Measurements from ENCODE around the gene SLC7A6.

SLC7A6 gene

DNA sequence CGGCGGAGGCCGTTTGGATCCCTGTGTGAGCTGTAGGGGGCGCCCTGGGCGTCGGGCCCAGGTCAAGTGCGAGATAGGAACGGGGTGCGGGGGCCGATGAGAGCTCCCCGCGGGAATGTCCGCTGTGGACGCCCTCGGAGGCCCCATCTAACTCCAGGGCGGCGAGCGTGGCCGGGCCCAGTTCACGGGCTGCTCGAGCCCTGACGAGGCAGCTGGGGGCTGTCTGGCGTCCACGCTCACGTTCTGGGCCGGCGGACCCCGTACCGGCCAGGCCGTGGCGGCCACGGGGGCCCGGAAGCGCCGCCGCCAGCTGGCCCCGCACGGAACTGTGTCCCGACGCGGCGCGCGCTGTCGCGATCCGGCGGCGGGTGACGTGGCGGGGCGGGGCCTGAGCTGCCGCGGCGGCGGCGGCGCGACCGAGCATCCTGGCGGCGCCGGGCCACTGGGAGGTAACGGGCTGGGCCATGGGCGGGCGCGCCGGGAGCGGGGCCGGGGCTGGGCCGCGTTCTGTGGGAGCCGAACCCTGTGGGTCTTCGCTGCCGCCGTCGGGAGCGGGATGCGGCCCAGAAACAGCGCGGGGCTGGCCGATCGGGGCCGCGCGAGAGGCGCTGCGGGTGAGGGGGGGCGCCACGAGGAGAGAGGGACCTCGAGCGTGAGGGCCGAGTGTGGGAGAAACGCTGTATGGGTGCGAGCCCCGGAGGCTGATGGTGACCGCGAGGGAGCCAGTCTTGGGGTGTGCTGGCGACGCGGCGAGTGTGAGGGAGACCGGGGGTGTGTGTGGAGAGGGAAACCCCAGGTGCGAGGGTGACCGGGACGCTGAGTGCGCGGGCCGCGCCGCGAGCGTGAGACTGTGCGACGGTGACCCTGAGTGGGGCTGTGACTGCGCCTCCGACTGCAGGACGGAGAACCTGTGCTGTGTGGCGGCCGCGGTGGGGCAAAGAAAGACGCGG, at the start of gene SLC7A6:
Gene SLC7A6, plus strand, starts transcription at position 399 of the 950 bp plus-strand sequence. CDS start 10,201 bp downstream, outside the sequence.
- DNase-seq (ENCODE audit: low read depth in 3 of 3), result peak; percentile 67 to 87 (median 74)

DNA sequence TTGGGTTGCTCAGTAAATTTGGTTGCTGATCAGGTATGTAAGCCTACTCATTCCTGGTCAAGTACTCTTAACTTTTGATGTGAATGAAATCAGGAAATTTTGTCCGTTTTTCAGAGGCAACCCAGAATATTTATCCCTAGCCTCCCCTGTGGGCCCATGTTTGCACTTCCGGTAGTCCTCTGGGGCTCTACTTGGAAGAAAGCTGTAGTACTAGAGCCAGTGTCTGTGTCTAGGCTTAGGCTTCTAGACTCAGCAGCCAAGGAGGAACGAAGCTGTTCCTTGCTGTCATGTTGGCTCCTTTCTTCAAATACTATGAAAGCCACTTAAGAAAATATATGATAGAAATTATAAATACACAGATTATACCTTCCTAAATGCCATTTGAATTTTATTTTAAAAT, 49.6 kb upstream of the SLC7A6 start:
- no peak for DNase-seq (ENCODE audit: low read depth in 3 of 3)

DNA sequence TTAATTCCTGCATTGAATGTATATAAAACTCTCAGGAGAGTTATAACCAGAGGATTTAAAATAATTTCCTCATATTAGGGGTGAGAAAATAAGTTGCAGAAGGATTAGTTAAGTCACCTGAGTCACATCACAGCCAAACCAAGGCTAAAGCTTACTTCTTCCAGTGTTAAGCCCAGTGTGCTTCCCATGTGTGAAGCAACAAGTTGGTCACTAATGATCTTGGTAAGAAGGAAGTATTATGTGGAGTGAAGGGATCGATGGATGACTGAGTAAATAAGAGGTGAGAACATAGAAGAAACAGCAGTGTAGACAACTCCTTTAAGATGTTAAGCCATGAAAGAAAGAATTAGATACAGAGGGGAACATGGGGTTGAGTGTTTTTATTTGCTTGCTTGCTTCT, 49.0 kb upstream of the SLC7A6 start:
- DNase-seq (ENCODE audit: low read depth in 3 of 3), result no peak

DNA sequence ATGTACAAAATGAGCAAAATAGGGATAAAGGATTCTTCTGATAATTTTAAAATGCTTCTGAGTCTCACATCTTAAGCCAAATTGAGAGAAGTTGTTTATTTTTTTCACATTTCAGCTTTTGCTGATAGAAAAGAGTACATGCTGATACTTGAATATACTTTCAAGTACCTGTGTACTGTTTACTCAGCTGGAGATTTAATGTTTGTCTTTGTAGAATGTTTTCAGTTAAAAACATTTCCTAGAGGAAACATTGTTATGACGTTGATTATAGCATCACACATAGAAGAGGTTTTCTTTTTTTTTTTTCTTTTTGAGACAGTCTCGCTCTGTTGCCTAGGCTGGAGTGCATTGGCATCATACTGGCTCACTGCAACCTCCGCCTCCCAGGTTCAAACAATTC, 48.1 kb upstream of the SLC7A6 start:
- no peak for DNase-seq (ENCODE audit: low read depth in 3 of 3)

DNA sequence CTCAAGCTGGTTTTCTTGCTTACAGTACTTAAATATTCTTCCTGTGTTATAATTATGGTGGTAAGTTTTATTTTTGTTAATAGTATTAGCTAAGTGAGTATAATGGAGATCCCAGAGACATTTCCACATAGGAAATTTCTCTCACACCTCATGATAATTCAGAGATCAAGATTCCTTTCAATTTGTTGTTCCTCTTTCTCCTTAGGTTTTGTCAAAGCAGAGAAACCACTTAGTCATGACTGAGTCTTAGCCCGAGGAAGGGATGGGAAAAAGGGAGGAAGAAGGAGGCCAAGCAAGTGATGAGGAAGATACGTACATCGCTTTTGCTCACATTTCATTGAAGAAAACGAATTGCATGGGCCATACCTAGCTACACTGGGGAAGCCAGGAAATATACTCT, 46.8 kb upstream of the SLC7A6 start:
- no peak for DNase-seq (ENCODE audit: low read depth in 3 of 3)

DNA sequence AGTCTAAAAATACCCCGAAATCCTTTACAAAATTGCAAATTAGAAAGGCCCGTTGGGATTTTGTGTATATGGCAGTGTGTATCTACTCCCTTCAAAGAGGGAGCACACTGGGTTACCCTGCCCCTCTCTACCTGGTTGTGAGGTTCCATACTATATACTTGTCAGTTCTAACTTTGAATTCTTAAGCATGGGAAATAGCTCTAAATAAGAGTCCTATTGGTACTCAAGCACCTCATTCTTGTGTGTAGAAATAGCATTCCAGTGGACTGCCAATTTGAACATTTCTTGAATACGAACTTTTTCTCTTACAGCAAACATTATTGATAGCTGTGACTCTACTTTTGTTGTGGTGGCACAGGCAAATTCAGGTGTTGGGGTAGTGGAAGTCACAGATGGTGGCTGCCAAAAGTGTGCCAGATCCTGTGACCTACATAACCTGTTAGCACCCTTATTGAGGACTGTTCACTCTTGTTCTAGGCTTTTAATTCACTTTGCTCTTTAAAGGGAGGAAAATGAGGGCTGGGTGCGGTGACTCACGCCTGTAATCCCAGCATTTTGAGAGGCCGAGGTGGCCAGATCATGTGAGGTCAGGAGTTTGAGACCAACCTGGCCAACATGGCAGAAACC, 44.5 kb upstream of the SLC7A6 start:
- DNase-seq (ENCODE audit: low read depth in 3 of 3), result no peak

DNA sequence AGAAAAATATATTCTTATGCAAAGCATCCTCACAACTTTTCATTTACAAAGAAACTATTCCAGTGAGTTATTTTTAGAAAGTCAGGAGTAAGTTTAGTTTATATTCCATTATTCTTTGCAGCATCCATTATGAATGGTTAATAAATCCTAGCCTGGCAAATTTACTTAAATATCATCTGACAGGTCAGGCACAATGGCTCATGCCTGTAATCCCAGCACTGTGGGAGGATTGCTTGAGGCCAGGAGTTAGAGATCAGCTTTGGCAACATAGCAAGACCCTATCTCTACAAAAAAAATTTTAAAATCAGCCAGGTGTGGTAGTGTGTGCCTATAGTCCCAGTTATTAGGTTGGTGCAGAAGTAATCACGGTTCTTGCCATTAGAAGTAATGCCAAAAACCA, 41.3 kb upstream of the SLC7A6 start:
- no peak for DNase-seq (ENCODE audit: low read depth in 3 of 3)

DNA sequence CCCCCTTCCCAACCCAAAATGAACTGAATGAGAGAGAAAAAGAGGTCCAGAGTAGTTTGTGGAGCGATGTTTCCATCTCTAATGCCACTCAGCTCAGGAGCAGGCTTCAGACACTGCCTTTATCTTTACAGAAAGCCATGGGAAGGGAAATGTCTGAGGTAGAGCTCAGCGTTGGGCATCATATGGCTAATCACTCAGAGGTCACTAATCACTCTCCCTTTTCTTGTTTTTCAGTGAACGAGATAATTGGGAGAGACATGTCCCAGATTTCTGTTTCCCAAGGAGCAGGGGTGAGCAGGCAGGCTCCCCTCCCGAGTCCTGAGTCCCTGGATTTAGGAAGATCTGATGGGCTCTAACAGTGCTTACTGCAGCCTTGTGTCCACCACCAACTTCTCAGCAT, 38.2 kb upstream of the SLC7A6 start:
- no peak for DNase-seq (ENCODE audit: low read depth in 3 of 3)

DNA sequence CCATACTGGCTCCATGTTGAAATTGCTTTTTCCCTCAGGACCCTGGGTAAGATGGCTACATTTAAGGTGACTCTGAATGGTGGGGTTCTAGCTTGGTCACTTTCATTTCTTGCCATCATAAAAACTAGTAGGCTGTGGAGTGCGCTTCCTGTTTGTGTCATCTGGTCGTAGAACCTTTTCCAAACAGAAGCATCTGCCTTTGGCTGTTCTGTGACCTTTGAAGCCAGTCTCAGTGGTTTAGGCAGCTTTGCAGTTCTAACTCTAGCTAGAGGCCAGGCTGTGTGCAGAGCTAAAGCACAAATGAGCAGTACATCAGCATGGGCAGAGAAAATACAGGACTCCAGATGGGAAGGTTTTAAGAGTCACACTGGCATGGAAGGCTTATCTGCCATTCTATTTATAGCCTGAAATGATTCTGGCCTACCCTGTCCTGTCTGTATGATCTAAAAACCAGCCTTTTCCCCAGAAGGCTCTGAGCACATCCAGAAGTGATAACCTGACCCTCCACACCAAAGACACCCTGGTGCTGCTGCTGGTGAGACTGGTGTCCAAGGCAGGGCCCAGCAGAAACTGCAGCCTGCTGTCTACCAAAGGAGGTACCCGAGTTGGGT, 37.0 kb upstream of the SLC7A6 start:
- no peak for DNase-seq (ENCODE audit: low read depth in 3 of 3)

DNA sequence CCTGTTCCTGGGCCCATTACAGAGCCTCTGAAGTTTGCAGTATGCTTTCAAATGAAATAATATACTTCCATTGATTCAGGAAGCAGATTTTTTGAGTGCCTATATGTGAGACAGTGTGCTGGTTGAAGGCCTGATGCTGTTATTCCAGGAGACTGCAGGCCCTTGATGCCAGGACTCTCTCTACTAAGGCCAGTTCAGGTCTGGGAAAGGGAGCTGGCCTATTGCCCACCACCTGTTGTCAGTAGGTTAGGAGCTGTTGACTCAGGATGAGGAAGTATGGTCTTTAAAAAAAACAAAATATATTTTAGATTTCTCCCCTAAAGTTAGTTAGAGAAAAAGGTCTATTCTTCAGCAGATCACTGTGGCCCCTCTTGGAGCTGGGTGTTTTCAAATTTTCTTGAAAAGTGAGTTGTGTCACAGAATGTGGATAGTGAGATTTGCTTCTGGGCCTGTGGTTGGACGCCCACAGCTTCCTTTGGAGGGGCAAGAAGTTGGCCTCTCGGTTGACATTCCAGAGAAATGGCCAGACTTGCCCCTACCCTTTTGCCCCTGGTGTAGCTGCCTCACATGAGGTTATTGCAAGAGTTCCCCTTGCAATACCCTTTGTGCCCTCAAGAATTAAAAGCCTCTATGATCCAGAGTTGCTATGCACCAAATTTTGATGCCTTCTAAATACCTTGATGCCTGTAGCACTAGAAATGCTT, 36.3 kb upstream of the SLC7A6 start:
- no peak for DNase-seq (ENCODE audit: low read depth in 3 of 3)

DNA sequence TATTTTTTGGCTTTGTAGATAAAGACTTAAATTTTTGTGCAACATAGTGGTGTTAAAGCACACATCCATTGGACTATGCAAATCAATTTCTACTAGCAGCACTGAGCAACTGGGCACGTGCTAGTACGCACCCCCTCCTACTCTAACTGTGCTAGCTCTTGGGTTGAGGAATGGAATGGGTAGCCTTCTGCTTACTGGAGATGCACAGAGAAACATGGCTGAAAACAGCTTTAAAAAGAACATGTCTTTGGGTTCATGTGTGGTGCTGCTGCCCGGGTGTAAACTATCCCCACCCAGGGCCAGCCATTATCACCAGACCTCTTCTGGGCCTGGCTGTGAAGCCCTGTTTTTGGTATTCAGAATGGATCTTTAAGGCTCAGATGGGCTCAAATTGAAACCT, 35.7 kb upstream of the SLC7A6 start:
- DNase-seq (ENCODE audit: low read depth in 3 of 3), result no peak

DNA sequence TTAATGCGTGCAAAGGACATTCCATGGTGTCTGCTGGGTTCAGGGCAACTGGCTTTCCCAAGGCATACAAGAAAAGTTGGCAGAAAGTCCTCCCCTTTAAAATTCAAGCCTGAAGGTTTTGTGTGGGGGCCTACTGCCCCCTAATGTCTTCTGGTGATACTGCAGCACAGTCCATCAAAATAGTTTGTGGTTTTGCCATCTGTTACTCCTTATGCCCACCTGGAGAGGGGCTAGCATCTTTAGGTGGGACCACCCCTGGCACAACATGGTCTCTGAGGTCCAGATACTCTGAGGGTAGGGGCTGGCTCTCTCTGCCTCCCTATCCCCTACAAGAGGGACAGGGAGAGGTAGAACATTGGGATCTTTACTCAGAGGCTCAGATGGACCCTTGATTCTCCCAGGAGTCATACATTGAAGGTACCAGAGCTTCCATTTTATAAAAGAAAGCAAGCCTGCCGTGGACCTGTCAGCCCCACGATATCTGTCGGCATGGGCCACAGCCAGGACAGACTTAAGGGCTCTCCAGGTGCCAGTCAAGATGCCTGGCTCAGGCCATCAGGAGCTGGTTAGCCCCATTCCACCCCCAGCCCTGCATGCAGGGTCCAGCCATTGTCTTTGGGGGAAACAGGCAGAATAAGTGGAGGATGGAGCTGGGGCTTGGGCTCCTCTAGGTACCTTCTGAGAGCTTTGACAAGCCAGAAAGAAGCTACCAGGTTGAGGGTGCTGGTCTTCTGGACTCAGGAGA, 34.7 kb upstream of the SLC7A6 start:
- no peak for DNase-seq (ENCODE audit: low read depth in 3 of 3)

DNA sequence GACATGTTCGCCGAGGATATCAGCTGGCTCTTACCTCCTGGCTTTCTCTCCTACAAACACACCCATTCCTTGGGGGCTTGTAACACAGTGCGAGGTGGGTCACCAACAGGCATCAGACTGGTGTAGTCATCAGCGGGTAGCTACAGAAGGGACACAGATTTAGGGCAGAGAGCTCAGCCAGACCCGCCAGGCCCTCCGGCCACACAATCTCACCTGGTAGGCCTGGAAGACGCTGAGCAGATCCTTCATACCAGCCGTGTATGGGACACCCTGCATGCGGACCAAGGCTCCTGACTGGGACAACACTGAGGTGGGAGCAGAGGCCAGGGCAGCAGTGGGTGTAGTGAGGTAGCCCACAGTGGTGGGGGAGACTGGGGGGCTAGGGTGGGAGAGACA, 34.2 kb upstream of the SLC7A6 start:
- no peak for DNase-seq (ENCODE audit: low read depth in 3 of 3)

DNA sequence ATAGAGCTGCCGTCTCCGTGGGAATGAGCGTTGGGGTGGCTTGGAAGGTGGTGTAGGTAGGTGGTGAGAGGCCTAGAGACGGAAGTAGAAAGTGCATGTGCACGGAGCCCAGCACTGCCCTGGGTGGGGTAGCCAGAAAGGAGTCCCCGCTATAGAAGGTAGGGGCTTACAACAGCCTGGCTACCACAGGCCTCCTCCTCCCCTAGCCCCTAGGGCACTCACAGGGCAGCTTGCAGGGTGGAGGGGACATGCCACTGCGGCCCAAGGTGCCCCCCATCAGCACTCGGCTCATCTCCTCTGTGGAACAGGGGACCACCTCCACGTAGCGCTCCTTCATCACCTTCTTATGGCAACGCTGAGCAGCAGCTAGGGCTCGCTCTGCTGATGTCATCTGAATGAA, 33.4 kb upstream of the SLC7A6 start:
- DNase-seq (ENCODE audit: low read depth in 3 of 3), result no peak

DNA sequence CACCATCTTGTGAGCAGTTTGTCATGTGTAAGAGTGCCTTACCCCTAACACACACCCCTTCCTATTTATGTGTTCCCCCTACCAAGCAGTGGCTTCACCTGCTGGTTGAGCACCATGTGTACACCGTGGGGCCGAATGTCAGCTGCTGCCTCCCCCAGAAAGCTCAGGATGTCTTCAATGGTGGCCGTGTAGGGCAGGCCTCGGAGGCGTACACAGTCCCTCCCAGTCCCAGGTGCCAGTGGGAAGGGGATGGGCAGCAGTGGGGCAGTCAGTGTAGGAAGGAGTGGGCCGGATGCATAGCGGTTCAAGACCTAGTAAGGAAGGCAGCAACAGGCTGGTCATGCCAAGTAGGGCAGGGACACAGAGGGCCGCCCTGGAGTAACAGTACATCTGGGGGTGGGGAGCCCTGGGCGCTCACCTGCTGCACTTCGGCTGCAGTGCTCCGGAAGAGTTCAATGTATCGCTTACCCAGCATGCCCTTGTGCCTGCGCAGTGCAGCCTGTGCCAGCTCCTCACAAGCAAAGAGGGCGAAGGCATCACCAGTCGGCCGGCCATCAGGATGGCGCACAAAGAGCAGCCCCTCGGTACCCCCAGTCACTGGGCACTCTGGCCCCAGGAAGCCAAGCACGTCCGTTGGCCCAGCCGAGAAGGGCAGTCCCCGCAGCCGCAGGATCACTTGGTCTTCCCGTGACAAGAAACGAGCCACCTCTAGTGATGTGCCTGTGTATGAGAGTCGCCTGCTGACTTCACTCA, 32.8 kb upstream of the SLC7A6 start:
- DNase-seq (ENCODE audit: low read depth in 3 of 3), result no peak

DNA sequence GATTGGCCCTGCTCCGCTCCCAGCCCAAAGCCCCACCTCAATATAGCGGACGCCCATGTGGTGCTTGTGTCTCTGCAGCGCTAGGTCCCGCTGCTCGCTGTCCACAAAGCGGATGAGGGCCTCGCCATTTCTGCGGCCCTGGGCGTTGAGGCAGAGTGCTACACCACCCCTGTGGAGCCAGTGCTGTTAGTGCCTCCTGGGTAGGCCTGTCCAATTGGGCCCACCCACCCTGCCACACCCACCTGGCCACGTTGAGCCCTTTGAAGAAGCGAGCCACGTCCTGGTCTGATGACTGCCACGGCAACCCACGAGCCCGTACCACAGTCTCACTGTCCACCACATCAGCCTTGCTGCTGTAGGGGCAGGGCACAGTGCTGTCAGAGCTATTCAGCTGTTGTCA, 32.0 kb upstream of the SLC7A6 start:
- no peak for DNase-seq (ENCODE audit: low read depth in 3 of 3)

DNA sequence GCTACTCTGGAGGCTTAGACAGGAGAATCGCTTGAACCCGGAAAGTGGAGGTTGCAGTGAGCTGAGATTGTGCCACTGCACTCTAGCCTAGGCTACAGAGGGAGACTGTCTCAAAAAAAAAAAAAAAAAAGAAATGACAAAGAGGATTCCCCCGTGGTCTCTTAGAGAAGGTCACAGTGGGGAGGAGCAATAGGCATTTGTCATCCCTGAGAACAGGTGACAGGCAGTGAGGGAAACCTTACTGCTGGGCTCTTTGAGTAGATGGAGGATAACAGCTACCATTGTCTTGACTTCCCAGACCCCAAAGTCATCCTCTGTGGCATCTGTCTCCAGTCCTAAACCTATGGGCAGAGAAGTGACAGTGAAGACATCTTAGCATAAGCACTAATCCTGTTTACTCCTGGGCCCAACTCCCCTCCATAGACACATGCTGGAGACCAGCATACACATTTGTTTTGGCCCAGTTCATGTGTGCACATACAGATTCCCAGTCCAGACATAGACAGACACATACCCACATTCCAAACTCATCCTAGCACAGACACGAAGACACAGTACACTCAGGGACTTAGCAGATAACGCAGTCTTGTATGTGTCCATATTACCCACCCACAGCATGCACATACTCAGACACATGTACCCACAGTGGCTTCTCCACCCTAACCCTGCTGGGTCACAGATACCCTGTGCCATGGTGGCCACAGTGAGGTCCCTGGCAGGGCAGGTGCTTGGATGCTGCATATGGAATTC, 31.1 kb upstream of the SLC7A6 start:
- no peak for DNase-seq (ENCODE audit: low read depth in 3 of 3)

DNA sequence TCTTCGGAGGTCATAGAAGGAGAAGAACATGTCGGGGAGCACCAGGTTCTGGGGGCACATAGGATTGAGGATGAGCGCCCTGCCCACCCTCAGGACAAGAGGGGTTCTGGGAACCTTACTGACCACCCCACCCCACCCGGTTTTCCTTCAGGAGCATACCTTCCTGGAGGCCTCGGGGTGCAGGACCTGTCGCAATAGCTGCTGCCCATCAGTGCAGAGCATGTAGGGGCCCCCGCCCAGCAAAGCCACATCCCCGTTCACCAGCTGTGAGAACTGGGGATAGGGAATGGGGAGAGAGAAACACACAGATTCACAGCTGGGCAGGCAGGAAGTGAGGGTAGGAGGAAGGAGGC, 30.5 kb upstream of the SLC7A6 start:
- no peak for DNase-seq (ENCODE audit: low read depth in 3 of 3)

DNA sequence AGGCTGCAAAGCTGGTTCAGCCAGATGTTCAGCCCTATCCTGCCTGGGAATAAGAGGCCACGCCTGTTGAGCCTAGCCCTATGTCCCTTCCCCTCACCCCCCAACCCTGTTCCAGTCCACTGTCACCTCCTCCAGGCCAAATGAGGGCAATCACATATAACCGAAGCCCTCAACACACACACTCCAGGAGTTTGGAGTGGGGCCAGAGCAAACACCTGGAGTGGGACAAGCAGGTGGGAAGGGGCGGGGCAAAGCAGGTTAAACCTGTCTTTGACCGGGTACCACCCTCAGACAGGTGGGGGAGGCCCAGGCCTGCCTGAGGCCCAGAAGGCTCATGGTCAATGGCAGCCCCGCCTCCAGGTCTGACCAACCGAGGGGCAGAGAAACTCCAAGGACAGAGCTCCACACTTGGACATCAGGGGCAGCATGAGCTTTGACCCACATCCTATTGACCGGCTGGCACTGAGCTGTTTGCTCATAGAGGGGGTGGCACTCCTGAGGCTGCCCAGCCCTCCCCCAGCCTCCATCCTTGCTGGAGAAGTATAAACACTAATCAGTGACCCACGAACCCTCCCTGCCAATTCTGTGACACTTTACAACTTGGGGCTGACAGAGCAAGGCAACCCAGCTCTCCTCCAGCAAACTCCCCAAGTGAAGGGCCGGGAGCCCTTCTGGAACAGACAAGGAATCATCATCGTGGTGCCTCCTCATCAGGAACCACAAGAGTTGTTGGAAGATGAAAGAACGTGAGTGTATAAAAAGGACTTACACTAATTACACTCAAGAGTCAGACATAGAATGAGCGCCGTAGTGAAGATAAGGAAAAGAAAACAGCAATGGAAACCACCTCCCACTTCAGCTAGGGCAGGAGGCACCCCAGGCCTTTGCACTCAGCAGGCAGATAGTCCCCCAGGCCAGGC, 29.9 kb upstream of the SLC7A6 start:
- DNase-seq (ENCODE audit: low read depth in 3 of 3), result no peak
